Tongue (tissue), 2 donors: Measurements from ENCODE around the gene LDAF1. TPM values are rescaled to one million over a fixed set of nuclear protein-coding genes. Genes with fewer than 3 reads are reported as not detected.
"Not testable (repeated sequence)": the region's sequence is repeated elsewhere in the genome, so short reads cannot be mapped to it uniquely, and the experiment has no call there.

Experiments used
- DNase-seq: peaks from one replicate; pipeline ENCODE4 v3.0.0-alpha.2; 2015
- total RNA-seq: library from RNA; depleted of rRNA; stranded (reverse); fragments of >200 nt; gene quantifications from one replicate; pipeline ENCODE4 v1.2.3, GENCODE V29; 2014

LDAF1 gene
- 205 TPM for total RNA-seq

DNA sequence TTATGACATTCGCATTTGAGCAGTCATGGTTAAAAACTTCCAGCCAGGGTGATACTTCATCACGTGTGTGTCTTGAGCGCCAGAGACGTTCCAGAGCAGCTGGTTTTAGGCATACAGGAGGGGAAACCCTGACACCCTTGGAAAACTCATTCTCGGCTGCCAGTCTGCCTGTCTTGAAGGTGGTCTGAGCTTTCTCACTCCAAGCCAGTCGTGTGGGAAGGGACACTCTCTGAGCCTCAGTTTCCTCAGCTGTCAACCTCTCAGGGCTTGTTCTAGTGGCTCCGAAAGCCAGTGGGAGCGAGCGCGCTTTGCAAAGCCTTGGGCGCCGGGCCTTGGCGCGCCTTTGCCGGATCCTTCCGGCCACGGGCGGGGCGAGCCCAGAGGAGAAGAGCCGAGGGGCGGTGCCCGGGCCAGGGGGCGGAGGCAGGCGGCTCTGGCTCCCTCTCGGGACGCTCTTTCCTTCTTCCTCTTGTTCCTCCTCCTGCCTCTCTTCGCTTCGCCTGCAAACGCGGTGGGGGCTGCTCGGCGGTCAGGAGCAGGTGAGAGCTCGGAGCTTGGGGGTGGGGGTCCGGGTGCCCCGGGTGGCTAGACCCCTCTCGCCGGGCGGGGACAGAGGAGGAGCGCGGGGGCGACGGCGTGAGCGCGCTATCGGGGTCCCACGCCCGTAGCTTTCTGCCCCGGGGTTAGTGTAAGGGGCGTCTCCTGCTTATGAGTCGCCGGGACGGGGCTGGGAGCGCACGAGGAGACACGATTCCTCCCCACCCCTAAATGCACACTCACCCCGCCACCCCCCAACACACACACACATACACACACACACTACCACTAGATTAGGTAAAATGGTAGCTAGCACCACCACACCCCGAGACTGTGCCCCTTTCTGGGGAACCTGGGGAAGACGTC, at the start of gene LDAF1:
Gene LDAF1 (plus strand): TSS at position 467 of the 903 bp plus-strand sequence. CDS start 2,509 bp downstream, outside the sequence.
- peak; percentile 86 for DNase-seq

GRCh38 chr16:21115551-21115950, 42.9 kb upstream of the LDAF1 start:
- not testable (repeated sequence) for DNase-seq

GRCh38 chr16:21116148-21116693, 42.3 kb upstream of the LDAF1 start:
- no peak for DNase-seq

DNA sequence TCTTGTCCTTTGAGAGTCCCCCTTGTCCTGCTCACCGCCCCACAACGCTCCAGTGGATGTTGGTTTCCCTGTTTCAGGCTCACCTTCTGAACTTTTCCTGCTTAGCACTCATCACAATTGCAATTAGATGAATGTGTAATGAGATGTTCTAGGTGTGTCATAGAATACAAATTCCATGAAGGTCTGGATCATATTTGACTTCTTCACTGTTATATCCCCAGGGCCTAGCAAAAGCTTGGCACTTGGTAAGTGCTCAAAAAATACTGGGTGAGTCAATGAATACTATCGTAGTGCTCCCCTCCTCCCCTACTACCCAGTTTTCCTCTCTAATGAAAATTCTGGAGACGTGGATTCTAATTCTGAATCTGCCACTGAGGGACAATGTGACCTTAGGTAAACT, 40.9 kb upstream of the LDAF1 start:
- no peak for DNase-seq

DNA sequence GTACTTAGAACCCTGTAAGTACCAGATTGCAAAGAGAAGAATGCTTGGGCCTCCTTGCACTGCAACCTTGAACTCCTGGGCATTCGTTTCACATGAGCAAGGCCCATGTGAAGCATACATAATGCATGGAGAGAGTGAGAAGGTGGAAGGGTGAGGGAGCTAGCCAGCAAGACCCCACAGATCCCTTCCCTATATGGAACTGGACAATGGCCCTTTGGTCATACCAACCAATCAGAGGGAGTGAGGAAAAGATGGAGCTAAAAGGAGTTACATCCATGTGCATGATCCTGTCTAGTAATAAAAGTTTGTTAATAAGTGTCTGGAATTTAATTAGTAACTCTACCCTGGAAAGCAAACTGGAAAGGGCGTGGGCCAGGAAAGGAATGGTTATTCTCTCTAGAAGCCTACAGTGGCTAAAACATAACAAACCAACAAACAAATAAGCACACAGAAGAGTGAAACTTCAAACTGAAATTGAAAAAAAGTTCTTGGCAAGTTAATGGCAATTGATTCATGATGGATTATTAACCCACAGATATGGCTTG, 37.4 kb upstream of the LDAF1 start:
- DNase-seq, result no peak

DNA sequence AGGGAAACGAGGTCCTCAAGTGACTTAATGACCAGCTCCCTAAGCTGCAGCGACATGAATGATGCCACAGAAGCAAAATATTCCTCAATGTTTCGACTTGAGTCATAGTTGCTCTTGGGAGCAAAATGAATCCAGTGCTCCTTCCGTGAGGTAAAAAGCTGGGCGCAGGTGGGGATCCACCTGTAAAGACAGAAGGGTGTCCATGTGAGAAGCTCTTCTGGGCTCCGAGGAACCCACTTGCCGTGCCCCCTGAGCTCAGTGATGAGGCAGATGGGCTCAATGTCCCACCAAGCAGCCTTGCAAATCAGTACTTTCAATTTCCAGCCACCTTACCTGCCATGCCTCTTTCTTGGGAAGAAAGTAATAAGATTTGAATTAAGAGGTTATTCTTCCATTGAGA, 33.3 kb upstream of the LDAF1 start:
- no peak for DNase-seq

GRCh38 chr16:21126518-21126917, 32.0 kb upstream of the LDAF1 start:
- DNase-seq, result no peak

DNA sequence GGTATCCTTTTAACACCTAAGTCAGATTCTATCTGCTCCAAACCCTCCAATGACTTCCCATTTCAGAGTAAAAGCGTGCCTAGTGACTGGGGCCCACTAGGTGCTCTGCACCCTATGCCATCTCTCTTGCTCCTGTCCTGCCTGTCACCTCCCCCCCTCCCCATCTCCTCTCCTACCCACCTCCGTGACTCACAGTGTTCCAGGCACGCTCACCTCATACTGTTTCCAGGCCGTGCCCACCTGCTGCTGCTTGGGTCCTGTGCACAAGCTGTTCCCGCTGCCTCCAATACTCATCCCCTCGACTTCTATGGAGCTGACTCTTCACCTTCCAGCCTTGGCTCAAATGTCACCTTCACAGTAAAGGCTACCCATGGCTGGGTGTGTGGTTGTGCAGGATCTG, 29.5 kb upstream of the LDAF1 start:
- DNase-seq, result no peak

DNA sequence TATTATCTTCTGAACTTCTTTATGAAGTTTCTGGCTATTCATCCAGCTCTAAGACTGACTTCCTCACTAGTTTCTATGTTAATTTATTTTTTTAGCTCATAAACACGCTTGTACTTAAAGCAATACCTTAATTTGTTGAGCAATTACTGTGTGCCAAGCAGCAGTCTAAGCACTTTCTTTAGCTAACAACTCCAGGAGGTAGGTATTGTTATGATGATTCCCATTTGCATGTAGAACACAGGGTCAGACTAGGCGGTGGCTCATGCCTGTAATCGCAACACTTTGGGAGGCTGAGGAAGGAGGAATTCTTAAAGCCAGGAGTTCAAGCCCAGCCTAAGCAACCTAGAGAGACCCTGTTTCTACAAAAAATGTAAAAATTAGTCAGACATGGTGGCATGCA, 27.7 kb upstream of the LDAF1 start:
- DNase-seq, result no peak

DNA sequence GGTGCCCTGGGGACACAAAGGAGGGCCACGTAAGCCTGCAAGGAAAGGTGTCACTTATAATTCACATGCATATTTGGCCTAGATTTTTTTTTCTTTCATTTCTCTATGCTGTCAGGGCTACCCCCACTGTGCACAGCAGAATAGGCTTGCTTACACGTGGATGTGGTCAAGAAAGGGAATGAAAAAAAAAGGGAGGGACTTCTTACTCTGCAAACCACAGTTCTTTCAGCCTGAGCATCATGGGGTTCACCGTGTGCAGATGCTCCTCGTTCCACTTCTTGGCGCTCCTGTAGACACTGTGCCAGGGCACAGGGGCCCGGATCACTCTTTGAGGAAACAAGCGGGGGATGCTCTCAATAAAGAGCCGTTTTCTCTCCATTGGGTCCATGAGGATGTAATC, 24.4 kb upstream of the LDAF1 start:
- DNase-seq, result no peak

DNA sequence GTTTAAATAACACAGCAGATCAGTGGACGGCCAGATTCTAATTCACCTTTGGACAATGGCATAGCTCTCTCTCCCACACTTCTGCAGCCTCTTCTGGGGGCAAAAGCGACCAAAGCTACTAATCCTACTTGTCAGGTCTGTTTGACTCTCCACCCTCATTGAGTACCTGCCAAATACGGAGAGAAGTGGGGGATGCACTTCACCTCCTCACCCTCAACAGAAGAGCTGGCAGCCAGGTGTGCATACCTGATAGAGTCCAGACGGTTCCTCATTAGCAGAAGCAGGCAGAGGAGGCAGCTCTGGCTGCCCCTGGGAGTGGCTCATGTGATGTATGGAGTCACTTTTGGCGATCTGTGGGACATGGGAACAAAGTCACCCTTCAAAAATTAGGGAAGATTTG, 12.7 kb upstream of the LDAF1 start:
- no peak for DNase-seq

DNA sequence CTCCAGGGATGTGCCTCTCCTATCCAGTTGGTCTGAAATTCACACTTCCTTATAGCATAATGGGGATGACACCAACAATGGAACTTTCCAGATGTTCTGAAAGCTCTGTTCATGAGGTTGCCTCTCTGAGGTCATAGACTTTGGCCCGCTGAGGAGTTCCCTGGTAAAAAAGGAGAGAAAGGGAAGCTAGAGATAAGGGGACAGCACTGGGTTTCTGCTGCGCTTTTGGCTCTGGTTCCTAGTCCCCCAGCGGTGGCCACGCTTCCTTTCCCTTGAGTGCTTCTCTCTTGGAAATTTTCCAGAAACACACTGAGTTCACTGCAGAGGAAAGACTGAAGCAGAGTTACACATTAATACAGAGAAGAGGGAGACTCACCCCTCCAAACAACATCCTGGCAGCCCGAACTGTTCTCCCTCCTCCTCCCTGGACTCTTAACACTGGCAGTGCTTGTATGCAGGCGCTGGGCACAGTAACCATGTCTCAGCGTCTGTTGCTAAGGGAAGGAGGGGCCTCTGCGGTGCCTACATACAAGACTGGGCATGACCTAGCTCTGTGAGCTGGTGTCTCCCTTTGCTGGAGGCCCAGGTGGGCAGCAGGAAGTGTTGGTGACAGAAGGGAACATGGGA, 8.0 kb upstream of the LDAF1 start, which contains the start of gene DNAH3:
Gene DNAH3 (minus strand): TSS at position 472 of the 627 bp plus-strand sequence. CDS start 527 bp downstream, outside the sequence.
- peak; percentile 52 for DNase-seq

DNA sequence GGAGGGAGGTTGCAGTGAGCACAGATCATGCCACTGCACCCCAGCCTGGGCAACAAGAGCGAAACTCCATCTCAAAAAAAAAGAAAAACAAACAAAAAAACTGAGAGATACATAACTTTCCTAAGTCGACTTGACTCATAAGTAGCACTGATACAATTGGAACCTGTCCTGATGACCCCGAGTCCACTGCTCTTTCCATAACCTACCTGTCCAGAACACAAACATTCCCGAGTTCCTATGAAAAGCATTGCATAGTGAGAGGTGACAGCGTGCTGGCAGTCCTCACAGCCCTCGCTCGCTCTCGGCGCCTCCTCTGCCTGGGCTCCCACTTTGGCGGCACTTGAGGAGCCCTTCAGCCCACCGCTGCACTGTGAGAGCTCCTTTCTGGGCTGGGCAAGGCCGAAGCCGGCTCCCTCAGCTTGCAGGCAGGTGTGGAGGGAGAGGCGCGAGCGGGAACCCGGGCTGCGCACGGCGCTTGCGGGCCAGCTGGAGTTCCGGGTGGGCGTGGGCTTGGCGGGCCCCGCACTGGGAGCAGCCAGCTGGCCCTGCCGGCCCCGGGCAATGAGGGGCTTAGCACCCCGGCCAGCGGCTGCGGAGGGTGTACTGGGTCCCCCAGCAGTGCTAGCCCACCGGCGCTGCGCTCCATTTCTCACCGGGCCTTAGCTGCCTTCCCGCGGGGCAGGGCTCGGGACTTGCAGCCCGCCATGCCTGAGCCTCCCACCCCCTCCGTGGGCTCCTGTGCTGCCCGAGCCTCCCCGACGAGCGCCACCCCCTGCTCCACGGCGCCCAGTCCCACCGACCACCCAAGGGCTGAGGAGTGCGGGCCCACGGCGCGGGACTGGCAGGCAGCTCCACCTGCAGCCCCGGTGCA, 6.1 kb upstream of the LDAF1 start:
- not testable (repeated sequence) for DNase-seq

GRCh38 chr16:21153124-21153729, 5.2 kb upstream of the LDAF1 start:
- DNase-seq, result not testable (repeated sequence)

GRCh38 chr16:21156011-21156410, 2.5 kb upstream of the LDAF1 start:
- not testable (repeated sequence) for DNase-seq

DNA sequence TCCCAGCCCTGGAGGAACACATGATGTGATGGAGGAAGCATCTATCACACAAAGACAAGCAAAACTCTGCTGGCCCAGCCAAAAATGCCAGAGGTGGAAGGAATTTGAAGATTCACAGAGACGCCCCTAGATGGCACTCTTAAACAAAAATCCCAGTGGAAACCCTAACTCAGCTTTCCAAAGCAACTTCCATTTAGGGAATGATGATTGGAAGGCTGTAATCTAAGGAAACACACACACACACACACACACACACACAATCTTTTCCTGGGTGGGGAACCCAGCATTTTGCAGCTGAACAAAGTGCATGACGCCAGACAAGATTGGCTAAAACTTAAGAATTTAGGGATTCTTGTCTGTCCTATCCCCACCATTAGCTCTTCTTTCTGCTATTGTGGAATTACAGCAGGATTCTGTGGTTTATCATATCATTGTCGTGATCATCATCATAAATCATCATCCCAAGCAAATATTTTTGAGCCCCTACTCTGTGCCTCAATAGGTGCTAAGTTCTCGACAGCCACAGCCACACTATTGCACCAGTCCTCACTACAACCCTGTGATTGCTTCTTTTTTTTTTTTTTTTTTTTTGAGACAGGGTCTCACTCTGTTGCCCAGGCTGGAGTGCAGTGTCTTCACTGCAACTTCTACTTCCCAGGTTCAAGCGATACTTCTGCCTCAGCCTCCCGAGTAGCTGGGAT, 1.6 kb upstream of the LDAF1 start:
- DNase-seq, result peak; percentile 84

DNA sequence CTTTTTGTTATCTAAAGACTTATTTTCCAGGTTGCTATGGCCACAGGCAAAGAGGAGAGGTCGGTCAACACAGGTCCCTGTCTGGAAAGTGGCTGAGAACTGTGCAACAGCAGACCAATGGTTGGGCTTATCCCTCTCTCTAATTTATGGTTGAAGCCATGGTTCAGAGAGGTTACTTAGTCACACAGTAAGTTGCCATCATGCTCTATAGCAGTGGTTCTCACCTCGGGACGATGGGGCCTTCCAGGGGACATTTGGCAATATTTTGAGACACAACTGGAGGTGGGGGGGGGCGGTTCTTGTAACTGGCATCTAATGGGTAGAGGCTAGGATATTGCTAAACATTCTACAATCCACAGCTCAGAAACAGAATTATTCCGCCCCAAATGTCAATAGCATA, 842 bp upstream of the LDAF1 start:
- no peak for DNase-seq

- DNase-seq, result peak; percentile 41
Measured at GRCh38 chr16:21159281-21159951, 942 bp downstream of the LDAF1 start.

DNA sequence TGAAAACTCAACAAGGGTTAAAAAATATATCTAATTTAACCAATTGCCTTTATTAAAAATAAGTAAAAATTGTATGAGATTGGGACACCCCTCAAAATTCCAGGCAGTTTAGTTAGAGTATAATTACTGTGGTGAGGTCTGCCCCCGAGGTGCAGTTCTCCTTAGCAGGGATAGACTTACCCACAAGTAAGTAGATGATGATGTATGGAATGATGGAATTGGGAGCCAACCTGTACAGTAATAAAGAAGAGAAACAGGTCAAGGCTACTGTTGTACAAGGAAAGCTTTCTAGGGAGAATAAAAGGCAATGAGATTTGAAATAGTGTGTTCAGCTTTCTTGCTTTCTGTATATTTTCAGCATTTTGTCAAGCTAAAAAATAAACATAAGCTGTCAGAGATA, 1.8 kb downstream of the LDAF1 start:
- no peak for DNase-seq

- no peak for DNase-seq
Measured at GRCh38 chr16:21161211-21161610, 2.7 kb downstream of the LDAF1 start.
